ENCODE measurements around the gene SPIC.
"Not testable (repeated sequence)": the region's sequence is repeated elsewhere in the genome, so short reads cannot be mapped to it uniquely, and the experiment has no call there.

Gene SPIC

GRCh38 chr12:101468948-101469347 is 6.2 kb upstream of the SPIC start:
- TF ChIP-seq CTCF (IDR thresholded peaks at IDR 0.05; ENCODE audit: extremely low read depth, missing control alignments) = no peak
- DNase-seq (ENCODE audit: low spot score) = no peak

GRCh38 chr12:101470939-101471338 is 4.2 kb upstream of the SPIC start:
- DNase-seq (ENCODE audit: low spot score) = no peak
- no peak for TF ChIP-seq CTCF (IDR thresholded peaks at IDR 0.05; ENCODE audit: extremely low read depth, missing control alignments)

DNA sequence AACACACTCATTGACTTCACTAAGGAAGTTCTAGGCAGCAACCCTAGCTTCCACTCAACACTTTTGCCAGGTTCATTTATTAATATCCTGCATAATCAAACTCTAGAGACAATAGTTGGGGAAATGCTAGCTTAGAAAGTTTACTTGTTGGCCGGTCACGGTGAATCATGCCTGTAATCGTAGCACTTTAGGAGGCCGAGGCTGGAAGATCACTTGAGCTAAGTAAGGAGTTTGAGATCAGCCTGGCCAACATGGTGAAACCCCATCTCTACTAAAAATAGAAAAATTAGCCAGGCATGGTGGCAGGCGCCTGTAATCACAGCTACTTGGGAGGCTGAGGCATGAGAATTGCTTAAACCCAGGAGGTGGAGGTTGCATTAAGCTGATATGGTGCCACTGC is 3.3 kb upstream of the SPIC start:
- not testable (repeated sequence) for DNase-seq (ENCODE audit: low spot score)

GRCh38 chr12:101474248-101474647 is 888 bp upstream of the SPIC start:
- no peak for DNase-seq (ENCODE audit: low spot score)

DNA sequence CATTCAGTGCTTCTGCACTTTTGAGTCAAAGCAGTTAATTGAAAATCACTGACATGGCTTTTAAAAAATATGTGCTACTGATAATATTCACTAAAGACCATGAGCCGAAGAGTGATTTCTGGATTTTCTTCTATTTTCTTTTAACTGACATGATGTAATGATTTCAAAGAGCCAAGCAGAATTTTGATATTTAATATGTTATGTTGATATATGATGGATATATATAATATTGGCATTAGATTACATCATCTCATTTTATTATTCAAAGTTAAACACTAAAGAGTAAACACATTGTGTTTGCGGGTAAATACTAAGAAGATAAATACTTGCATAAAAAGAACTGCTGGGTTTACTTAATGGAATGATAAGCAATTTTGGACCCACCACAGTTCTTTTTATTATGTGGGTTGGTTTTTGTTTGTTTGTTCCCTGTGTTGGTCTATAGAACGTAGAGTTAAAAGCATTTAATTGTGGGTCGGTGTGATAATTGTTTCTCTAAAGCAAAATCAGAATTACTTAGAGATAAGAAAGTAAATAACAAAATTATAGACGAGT is 692 bp downstream of the SPIC start:
- DNase-seq (ENCODE audit: low spot score) = no peak
- no peak for TF ChIP-seq CTCF (IDR thresholded peaks at IDR 0.05; ENCODE audit: extremely low read depth, missing control alignments)

More at GRCh38 chr12:101474248-101474647, 888 bp upstream of the SPIC start:
- no peak for TF ChIP-seq CTCF (IDR thresholded peaks at IDR 0.05; ENCODE audit: extremely low read depth, missing control alignments)

- DNase-seq (ENCODE audit: low spot score) = no peak
- no peak for TF ChIP-seq CTCF (IDR thresholded peaks at IDR 0.05; ENCODE audit: extremely low read depth, missing control alignments)
These were observed 5.7 kb downstream of the SPIC start for GRCh38 chr12:101480849-101481248.

DNA sequence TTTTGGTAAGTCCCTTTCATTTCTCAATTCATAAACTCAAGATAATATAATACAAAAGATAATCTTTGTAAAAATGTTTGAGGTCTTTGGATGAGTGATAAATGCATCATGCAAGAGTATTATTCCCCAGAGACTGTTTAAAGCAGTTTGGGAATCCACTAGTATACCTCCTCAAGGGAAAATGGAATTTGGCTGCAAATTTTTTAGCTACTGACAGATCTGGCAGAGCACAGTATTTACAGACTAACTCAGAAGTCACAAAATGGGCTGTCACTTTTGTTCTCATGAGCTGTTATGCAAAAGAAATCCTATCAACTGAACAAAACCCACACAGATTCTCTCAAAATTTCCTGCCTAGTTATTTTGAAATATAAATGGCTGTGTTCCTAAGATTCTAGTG is 9.9 kb downstream of the SPIC start:
- DNase-seq (ENCODE audit: low spot score) = no peak

More for the DNA sequence above, 9.9 kb downstream of the SPIC start:
- TF ChIP-seq CTCF (IDR thresholded peaks at IDR 0.05; ENCODE audit: extremely low read depth, missing control alignments) = no peak

Measured in GM20000 (cell line).